Ascending aorta (tissue), 2 donors: ENCODE measurements around the gene ABCA4. TPM values are rescaled to one million over a fixed set of nuclear protein-coding genes. Genes with fewer than 3 reads are reported as not detected.

Experiments
- DNase-seq, 2 donors: peaks; one replicate each; pipeline ENCODE4 v3.0.0-alpha.2; 2019; ENCODE audit warnings: low spot score in 2 of 2
- H3K27ac ChIP-seq, 2 donors: fragments of 200-600 bp; sonication (generic); one replicate each; pipeline ENCODE4 v1.5.1; 2016 to 2017; ENCODE audit warnings: mild to moderate bottlenecking in 1 of 2
- H3K27me3 ChIP-seq: fragments of 200-600 bp; sonication (generic); one replicate; pipeline ENCODE4 v1.5.1; 2017
- H3K36me3 ChIP-seq, 2 donors: fragments of 200-600 bp; sonication (generic); one replicate each; pipeline ENCODE4 v1.5.1; 2016
- H3K4me1 ChIP-seq, 2 donors: fragments of 200-600 bp; sonication (generic); one replicate each; pipeline ENCODE4 v1.5.1; 2016 to 2017; ENCODE audit warnings: mild to moderate bottlenecking in 1 of 2
- H3K4me3 ChIP-seq, 2 donors: fragments of 200-600 bp; sonication (generic); one replicate each; pipeline ENCODE4 v1.5.1; 2016 to 2017; ENCODE audit warnings: mild to moderate bottlenecking in 1 of 2
- H3K9me3 ChIP-seq, 2 donors: fragments of 200-600 bp; sonication (generic); one replicate each; pipeline ENCODE4 v1.5.1; 2016
- CTCF ChIP-seq, 3 experiments: fragments of 200-600 bp in 2 of 3; fragments of 450-650 bp in 1 of 3; sonication (generic) in 2 of 3; IDR thresholded peaks; one replicate each; pipeline ENCODE4 v1.5.1; 2016 to 2019; ENCODE audit warnings: antibody characterized with exemption in 3 of 3, mild to moderate bottlenecking in 1 of 3, moderate library complexity in 1 of 3
- intact Hi-C: fragments of 100-400 bp; cut with DNase I; formaldehyde crosslinking; loops from one replicate; pipeline ENCODE4 v1.15.1; 2023
- total RNA-seq: library from RNA; depleted of rRNA; stranded (reverse); fragments of >200 nt; gene quantifications from one replicate; pipeline ENCODE4 v1.1.0, GENCODE V29; 2016

The ABCA4 gene
- total RNA-seq, 1 donor from 2014 or later: not detected

DNA sequence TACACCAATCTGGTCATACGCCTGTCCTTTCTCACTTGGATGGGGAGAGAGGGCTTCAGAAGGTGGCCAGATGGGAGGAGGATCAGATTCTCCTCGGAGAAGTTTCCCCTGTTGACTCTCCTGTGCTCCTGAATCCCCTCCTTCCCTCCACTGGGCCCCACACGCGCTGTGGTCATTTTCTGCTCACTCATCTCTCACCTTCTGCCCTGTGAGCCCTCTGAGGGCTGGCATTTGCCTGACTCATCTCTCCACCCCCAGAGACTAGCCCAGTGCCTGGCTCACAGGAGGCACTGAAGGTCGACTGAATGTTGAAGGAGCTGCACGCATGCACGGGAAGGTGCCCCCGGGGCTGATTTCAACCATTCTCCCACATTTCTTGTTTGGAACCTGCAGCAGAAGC lies 14.2 kb downstream of the ABCA4 start:
- Histone ChIP-seq H3K27me3 (no peaks in the 10 kb centered on the region), H3K4me3 (no peak overlapping the region), H3K27ac (no peak overlapping the region), H3K36me3 (no peaks in the 10 kb centered on the region), H3K4me1 (no peaks in the 10 kb centered on the region), H3K9me3 (no peaks in the 10 kb centered on the region)
- intact Hi-C loops: no loop called here
- no peak for DNase-seq
- TF ChIP-seq CTCF (IDR thresholded peaks at IDR 0.05): no peak

GRCh38 chr1:94105957-94106529 lies 14.9 kb downstream of the ABCA4 start:
- TF ChIP-seq CTCF (IDR thresholded peaks at IDR 0.05): no peak
- H3K27me3 ChIP-seq: no peaks in the 10 kb centered on the region

GRCh38 chr1:94105581-94105952 lies 15.4 kb downstream of the ABCA4 start:
- intact Hi-C loops: no loop called here
- Histone ChIP-seq H3K4me3 (no peak overlapping the region), H3K36me3 (no peaks in the 10 kb centered on the region), H3K27me3 (no peaks in the 10 kb centered on the region), H3K9me3 (no peaks in the 10 kb centered on the region), H3K27ac (no peak overlapping the region), H3K4me1 (no peaks in the 10 kb centered on the region)
- DNase-seq: no peak
- no peak for TF ChIP-seq CTCF (IDR thresholded peaks at IDR 0.05)

More at GRCh38 chr1:94105957-94106529, 14.9 kb downstream of the ABCA4 start:
- Histone ChIP-seq H3K36me3 (no peaks in the 10 kb centered on the region), H3K9me3 (no peaks in the 10 kb centered on the region), H3K4me3 (no peak overlapping the region), H3K27ac (no peak overlapping the region), H3K4me1 (no peaks in the 10 kb centered on the region)
- intact Hi-C loops: no loop called here
- DNase-seq: no peak

DNA sequence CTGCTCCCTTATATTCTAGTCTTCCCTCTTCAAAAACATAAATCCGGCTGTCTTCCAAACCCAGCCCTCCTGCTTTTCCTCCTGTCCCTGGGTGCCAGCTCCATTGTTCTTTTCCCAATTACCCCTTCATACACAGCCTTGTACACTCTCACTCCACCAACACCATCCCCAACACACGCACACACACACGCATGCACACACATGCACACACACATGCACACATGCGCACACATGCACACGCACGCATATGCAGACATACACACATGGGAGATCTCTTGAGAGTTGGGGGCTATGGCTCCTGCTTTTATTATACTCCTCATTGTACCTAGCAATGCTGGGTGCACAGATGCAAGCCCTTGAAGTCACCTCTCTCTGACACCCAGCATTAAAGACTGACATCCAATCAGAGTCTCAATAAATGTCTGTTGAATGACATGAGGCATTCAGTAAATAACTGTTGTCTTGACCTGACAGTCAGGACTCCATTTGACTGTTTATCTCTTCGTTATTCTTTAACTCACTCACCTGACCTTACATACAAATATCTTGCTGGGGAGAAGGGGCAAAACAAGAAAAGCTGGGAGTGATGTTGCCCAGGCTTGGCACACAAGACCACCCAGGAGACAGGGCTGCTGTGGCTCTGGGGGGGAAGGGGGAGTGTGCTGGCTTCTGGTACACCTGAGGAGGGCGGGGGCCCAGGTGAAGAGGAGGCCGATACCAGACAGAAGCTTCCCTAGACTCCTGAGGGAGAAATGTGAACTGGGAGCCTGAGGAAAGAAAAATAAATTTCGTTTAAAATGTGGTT lies 16.0 kb downstream of the ABCA4 start:
- Histone ChIP-seq H3K4me1 (no peaks in the 10 kb centered on the region), H3K27ac (no peak overlapping the region), H3K9me3 (no peaks in the 10 kb centered on the region), H3K27me3 (no peaks in the 10 kb centered on the region), H3K4me3 (no peak overlapping the region), H3K36me3 (no peaks in the 10 kb centered on the region)
- no peak for TF ChIP-seq CTCF (IDR thresholded peaks at IDR 0.05)
- DNase-seq: no peak
- intact Hi-C loops: no loop called here

DNA sequence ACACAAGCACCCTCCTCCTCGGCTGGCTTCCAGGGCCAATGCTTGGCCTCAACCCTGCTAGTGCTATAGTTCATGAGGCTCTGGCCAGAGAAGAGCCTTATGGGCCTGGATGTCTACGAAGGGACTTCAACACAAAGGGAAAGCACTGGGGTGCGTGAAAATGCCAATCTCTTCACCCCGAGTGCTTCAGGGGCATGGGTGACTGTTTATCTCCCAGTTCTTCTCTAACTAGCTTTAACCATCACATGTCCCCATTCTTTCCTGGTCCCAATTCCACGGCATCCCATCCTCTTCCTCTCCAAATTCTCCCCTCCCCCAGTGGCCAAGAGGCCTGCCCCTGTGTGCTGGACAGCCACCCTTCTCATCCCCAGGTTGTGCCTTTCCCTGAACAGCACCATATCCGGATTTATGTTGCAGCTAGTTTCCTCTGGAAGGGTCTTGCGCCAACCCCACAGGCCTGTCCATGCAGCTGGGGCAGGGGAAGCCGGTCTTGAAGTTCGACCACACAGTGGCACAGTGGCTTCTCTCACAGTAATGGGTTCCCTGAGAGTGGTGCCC lies 16.7 kb downstream of the ABCA4 start:
- H3K4me3 ChIP-seq: no peak overlapping the region

More for the DNA sequence above, 16.7 kb downstream of the ABCA4 start:
- H3K9me3 ChIP-seq: no peaks in the 10 kb centered on the region
- intact Hi-C loops: no loop called here
- TF ChIP-seq CTCF (IDR thresholded peaks at IDR 0.05): no peak
- no peaks in the 10 kb centered on the region for H3K36me3 ChIP-seq
- no peaks in the 10 kb centered on the region for H3K27me3 ChIP-seq
- DNase-seq: no peak
- H3K27ac ChIP-seq: no peak overlapping the region
- H3K4me1 ChIP-seq: no peaks in the 10 kb centered on the region
